GM12873 (cell line): ENCODE results near the gene CHD5.

Experiments
- TF ChIP-seq, protein P1 (sequence below): IDR thresholded peaks from 2 replicates; pipeline ENCODE4 v1.5.1; 2012; ENCODE audit warnings: low read depth, mild to moderate bottlenecking, moderate library complexity, low read length, control low read depth; ENCODE audit not compliant: insufficient read depth; ENCODE audit errors: missing control alignments

CHD5 gene

DNA sequence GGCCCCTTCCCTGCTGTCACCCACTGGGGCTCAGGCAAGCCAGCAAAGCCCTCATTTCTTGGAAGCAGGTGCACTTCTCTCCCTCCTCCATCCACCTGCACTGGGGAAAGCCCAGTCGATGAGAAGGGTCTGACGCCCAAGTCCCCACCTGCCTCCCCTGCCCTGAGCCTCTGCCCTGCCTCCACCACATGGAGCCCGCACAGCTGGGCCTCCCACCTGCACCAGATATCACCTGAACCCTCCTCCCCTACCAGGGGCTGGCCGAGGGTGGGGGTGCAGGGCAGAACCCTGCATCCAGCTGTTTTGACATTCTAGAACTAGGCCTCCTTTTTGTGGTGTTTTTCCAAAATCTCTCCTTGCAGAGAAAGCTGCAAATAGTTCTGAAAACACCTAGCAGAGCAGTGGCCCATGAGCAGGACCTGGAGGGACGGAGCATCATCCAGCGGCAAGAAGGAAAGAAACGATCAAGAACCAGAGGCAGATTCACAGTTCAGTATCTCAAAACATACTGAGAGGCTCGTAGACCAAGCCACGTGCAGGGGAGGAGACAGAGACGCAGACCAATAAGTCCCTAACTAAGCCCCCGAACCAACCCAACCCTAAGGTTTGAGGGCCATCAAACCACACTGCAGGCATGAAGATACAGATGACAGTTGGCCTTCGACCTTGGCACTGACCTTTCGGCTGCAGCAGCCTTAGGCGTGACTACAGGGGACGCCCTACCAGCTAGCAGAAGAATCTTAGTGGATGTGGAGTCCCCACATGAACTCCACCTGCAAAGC lies 16.7 kb downstream of the CHD5 start:
- TF ChIP-seq, protein P1, sequence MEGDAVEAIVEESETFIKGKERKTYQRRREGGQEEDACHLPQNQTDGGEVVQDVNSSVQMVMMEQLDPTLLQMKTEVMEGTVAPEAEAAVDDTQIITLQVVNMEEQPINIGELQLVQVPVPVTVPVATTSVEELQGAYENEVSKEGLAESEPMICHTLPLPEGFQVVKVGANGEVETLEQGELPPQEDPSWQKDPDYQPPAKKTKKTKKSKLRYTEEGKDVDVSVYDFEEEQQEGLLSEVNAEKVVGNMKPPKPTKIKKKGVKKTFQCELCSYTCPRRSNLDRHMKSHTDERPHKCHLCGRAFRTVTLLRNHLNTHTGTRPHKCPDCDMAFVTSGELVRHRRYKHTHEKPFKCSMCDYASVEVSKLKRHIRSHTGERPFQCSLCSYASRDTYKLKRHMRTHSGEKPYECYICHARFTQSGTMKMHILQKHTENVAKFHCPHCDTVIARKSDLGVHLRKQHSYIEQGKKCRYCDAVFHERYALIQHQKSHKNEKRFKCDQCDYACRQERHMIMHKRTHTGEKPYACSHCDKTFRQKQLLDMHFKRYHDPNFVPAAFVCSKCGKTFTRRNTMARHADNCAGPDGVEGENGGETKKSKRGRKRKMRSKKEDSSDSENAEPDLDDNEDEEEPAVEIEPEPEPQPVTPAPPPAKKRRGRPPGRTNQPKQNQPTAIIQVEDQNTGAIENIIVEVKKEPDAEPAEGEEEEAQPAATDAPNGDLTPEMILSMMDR, result no peak

DNA sequence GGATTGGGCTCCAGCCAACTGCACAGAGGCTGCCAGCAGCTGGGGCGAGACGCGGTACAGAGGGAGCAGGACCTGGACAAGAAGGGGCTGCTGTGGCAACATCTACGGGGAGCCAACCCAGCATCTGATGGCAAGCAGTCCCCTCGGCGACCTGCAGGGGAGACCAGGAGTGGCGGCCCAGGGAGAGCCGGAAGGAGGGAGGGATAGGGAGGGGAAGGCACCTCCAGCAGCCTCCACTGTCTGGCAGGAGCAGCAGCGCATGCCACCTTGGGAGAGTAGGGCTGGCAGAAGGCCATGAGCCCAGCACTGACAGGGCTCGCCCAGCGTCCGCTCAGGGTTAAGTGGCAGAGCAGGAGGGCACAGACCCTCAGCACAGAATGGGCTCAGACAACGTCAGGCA lies 17.3 kb downstream of the CHD5 start:
- TF ChIP-seq, protein P1, result peak; percentile 24

DNA sequence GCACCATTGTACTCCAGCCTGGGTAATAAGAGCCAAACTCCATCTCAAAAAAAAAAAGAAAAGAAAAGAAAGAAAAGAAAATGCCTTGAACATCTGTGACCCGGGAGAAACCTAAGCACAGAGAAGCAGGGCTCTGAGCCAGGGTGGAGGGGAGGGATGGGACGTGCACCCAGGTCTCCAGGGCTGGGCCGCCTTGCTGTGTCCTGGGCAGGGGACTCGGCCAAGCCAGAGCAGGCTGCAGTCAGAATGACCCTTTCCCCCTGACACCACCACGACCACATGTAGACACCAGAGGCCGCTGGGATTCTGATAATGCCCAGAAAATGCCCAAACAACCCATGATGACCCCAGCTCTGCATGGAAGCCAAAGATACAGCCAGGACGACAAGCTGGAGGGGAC lies 17.8 kb downstream of the CHD5 start:
- TF ChIP-seq, protein P1, result no peak

DNA sequence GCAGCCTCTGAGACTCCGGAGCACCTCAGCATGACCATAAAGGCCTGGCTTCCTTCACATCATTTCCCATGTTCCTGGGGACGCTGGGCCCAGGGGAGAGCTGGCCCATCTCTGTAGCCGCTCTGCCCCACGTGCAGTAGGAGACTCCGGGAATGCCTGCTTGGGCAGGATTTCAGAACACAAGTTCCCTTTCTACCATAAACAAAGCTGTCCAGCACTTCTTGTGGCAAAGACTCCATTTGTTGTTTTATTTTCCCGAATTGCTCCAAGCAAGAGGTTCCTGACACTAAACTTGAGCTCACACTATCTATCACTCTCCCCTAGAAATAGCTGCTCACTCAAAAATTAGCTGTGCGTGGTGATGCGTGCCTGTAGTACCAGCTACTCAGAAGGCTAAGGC lies 21.9 kb downstream of the CHD5 start:
- TF ChIP-seq, protein P1, result no peak

DNA sequence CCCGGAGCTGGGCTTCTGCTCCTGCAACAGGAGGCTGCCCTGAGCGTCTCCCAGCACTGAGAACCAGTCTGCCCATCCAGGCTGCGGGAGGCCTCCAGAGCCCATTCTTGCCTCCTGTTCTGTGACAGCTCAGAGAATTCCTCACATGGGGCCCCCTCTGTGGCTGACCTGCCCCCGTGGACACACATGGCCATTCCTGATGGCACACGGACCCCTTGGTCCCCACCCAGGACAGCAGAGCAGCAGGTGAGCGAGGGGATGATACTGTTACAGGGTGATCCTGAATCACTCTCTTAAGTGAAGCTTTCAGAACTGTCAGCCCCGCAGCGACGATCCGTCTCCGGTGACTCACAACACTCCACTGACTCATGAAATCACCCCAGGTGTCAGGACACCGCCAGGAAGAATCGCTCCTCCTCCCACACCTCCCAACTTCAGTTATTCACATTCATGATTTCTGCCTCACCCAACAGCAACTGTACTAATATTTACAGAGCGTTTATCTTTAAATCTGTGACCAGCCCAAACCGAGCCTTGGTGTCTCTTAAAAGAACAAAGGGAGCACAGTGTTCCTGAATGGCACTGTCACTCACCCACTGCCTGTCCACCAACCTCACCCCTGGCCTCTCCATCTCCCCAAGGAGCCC lies 22.5 kb downstream of the CHD5 start:
- TF ChIP-seq, protein P1, result no peak

DNA sequence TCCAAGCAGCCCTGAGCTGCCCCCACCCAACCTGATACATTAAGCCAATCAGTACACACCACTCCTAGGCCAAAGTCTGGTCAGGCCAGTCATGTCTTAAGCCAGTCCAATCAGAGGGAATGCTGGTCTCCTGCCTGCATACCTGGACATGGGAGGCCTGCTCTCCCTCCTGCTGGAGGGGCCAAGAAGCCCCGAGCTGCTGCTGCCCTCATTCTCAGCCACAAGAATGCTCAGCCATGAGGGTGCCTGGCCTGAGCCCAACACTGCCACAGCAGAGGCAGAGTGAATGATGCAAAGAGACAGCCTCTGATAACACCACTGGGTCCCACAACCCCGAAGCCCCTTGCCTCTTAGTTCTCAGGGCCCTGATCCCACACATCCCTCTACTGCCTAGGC lies 23.0 kb downstream of the CHD5 start:
- TF ChIP-seq, protein P1, result no peak

DNA sequence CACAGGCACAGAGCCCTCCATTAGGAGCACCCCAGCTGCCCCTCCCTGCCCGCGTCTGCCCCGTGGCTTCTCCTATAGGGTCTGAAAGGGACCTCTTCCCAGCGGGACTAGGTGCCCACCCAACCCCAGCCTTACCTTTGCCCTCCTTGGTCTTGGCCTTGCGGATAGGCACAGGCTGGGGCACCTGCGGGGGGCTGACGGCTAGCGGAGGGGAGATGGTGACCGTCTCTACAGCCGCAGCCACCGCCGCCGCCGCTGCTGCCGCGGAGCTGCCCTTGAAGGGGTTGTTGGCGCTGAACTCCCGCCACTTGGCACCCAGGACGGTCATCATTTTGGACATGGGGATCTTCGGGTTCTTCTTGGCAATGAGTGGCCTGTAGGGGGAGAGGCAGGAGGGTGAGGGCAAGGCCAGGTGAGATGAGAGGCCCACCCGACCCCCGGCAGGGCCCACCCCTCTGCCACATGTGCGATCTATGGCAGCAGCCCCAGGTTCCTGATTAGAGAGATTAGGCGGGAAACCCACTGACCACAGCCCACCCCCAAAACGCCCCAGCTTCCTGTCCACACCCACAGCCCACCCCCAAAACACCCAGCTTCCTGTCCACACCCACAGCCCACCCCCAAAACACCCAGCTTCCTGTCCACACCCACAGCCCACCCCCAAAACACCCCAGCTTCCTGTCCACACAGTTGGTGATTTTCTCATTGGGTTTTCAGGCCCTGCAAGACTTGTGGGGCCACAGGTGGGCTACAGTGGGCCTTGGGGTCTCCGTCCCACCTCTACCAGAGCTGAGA lies 25.4 kb downstream of the CHD5 start:
- TF ChIP-seq, protein P1, result no peak
